Fibroblast of lung (primary cell): ENCODE results near the gene SLC27A5. TPM values are rescaled to one million over a fixed set of nuclear protein-coding genes. Genes with fewer than 3 reads are reported as not detected.

Experiments
- DNase-seq, 2 donors: peaks; one replicate each; pipeline versions ENCODE4 v3.0.0 to v3.0.0-alpha.2; 2010; ENCODE audit warnings: low read depth in 2 of 2
- H2AFZ ChIP-seq: 2 replicates; pipeline ENCODE4 v1.5.1; 2012; ENCODE audit warnings: low read length, control low read depth, inconsistent platforms
- H3K27ac ChIP-seq: 2 replicates; pipeline ENCODE4 v1.5.1; 2011; ENCODE audit warnings: low read length, control low read depth; ENCODE audit not compliant: insufficient read depth
- H3K27me3 ChIP-seq: 2 replicates; pipeline ENCODE4 v1.5.1; 2011; ENCODE audit warnings: mild to moderate bottlenecking, low read length; ENCODE audit not compliant: control insufficient read depth, insufficient read depth
- H3K36me3 ChIP-seq: 2 replicates; pipeline ENCODE4 v1.5.1; 2011; ENCODE audit warnings: low read length; ENCODE audit not compliant: control insufficient read depth, insufficient read depth
- H3K4me1 ChIP-seq: 2 replicates; pipeline ENCODE4 v1.5.1; 2011; ENCODE audit warnings: low read length; ENCODE audit not compliant: control insufficient read depth, insufficient read depth; ENCODE audit errors: extremely low read depth
- H3K4me2 ChIP-seq: 2 replicates; pipeline ENCODE4 v1.5.1; 2011; ENCODE audit warnings: low read length, control low read depth; ENCODE audit not compliant: insufficient read depth; ENCODE audit errors: extremely low read depth
- H3K4me3 ChIP-seq, 4 experiments: fragments of 200-600 bp in 1 of 4; sonication (generic) in 1 of 4; replicated peaks in 1 of 4; 2 replicates each; pipeline ENCODE4 v1.5.1; 2011 to 2016; ENCODE audit warnings: low read length in 4 of 4, low read depth in 3 of 4, mild to moderate bottlenecking in 3 of 4, control low read depth in 2 of 4, inconsistent platforms in 1 of 4, mixed read lengths in 1 of 4; ENCODE audit not compliant: insufficient read depth in 1 of 4; ENCODE audit errors: control extremely low read depth in 1 of 4
- H3K79me2 ChIP-seq: 2 replicates; pipeline ENCODE4 v1.5.1; 2012; ENCODE audit warnings: mild to moderate bottlenecking, low read length, inconsistent platforms; ENCODE audit not compliant: control insufficient read depth, insufficient read depth
- H3K9ac ChIP-seq: 2 replicates; pipeline ENCODE4 v1.5.1; 2011; ENCODE audit warnings: mild to moderate bottlenecking, low read length, control low read depth; ENCODE audit not compliant: insufficient read depth
- H3K9me3 ChIP-seq: 2 replicates; pipeline ENCODE4 v1.5.1; 2012; ENCODE audit warnings: low read depth, low read length; ENCODE audit not compliant: control insufficient read depth, insufficient read depth
- H4K20me1 ChIP-seq: 2 replicates; pipeline ENCODE4 v1.5.1; 2011; ENCODE audit warnings: low read length; ENCODE audit not compliant: control insufficient read depth, insufficient read depth; ENCODE audit errors: extremely low read depth
- CTCF ChIP-seq, 2 donors: IDR thresholded peaks in 1 of 2; conservative IDR thresholded peaks in 1 of 2; 1 replicate in 1 of 2; 2 replicates in 1 of 2; pipeline ENCODE4 v1.5.1; 2011 to 2012; ENCODE audit warnings: low read length in 2 of 2, control low read depth in 1 of 2, inconsistent platforms in 1 of 2, low read depth in 1 of 2, mild to moderate bottlenecking in 1 of 2
- EZH2 ChIP-seq: IDR thresholded peaks from 2 replicates; pipeline ENCODE4 v1.5.1; 2012; ENCODE audit warnings: low read length, control low read depth, mild to moderate bottlenecking; ENCODE audit errors: missing control alignments
- polyA plus RNA-seq, 2 donors: library from polyadenylated mRNA; depleted of rRNA in 1 of 2; stranded (reverse) in 1 of 2; unstranded in 1 of 2; fragments of >200 nt; gene quantifications; 2 replicates each; pipeline ENCODE4 v1.2.1, GENCODE V29; 2011 to 2012; ENCODE audit warnings: missing spikeins in 1 of 2
- total RNA-seq: library from RNA; depleted of rRNA; stranded (reverse); fragments of >200 nt; gene quantifications from 2 replicates; pipeline ENCODE4 v1.2.1, GENCODE V29; 2014

The SLC27A5 gene
- total and polyA plus RNA-seq, 2 donors (not counting 1 experiment from before 2014, with no cell fraction given) = 5.2 to 10.1 TPM

GRCh38 chr19:58500242-58500641, 11.6 kb downstream of the SLC27A5 start:
- TF ChIP-seq CTCF (conservative IDR thresholded peaks at IDR 0.05 in 1 of 2, IDR thresholded peaks at IDR 0.05 in 1 of 2; ENCODE audit: low read depth in 1 of 2, low read length in 2 of 2) = no peak
- TF ChIP-seq EZH2 = no peak
- Histone ChIP-seq H3K4me3 (peak overlapping the region in 2 of 4 experiments; percentile 69 to 82), H3K36me3 (no peaks in the 10 kb centered on the region)

GRCh38 chr19:58499021-58499927, 12.5 kb downstream of the SLC27A5 start:
- DNase-seq = peak; percentile 97 to 99
- Histone ChIP-seq H2AFZ (peak overlapping the region; percentile 96), H3K4me1 (peaks cover 5% of the 10 kb centered on the region), H3K27ac (peak overlapping the region; percentile 72), H4K20me1 (no peaks in the 10 kb centered on the region), H3K27me3 (no peaks in the 10 kb centered on the region), H3K9ac (peak overlapping the region; percentile 53), H3K4me2 (peak overlapping the region; percentile 100), H3K79me2 (no peaks in the 10 kb centered on the region), H3K4me3 (peak overlapping the region; percentile 69 to 82 (median 77)), H3K36me3 (no peaks in the 10 kb centered on the region), H3K9me3 (no peaks in the 10 kb centered on the region)
- TF ChIP-seq EZH2 = no peak
- peak; percentile 43 to 47 for TF ChIP-seq CTCF (conservative IDR thresholded peaks at IDR 0.05 in 1 of 2, IDR thresholded peaks at IDR 0.05 in 1 of 2; ENCODE audit: low read depth in 1 of 2, low read length in 2 of 2)

More at GRCh38 chr19:58500242-58500641, 11.6 kb downstream of the SLC27A5 start:
- H3K9ac ChIP-seq = no peak overlapping the region
- no peaks in the 10 kb centered on the region for H3K79me2 ChIP-seq
- H3K4me1 ChIP-seq = peaks cover 5% of the 10 kb centered on the region
- H3K27me3 ChIP-seq = no peaks in the 10 kb centered on the region
- DNase-seq = no peak
- no peak overlapping the region for H2AFZ ChIP-seq
- H4K20me1 ChIP-seq = no peaks in the 10 kb centered on the region
- H3K27ac ChIP-seq = no peak overlapping the region
- peak overlapping the region; percentile 100 for H3K4me2 ChIP-seq
- H3K9me3 ChIP-seq = no peaks in the 10 kb centered on the region

- Histone ChIP-seq H3K4me2 (peak overlapping the region; percentile 78), H2AFZ (peak overlapping the region; percentile 83), H3K4me1 (peaks cover 5% of the 10 kb centered on the region), H4K20me1 (no peaks in the 10 kb centered on the region), H3K36me3 (no peaks in the 10 kb centered on the region), H3K27ac (no peak overlapping the region), H3K79me2 (no peaks in the 10 kb centered on the region), H3K9me3 (no peaks in the 10 kb centered on the region), H3K27me3 (no peaks in the 10 kb centered on the region), H3K4me3 (peak overlapping the region; percentile 28 to 69 (median 46)), H3K9ac (no peak overlapping the region)
- DNase-seq = no peak
- TF ChIP-seq CTCF (conservative IDR thresholded peaks at IDR 0.05 in 1 of 2, IDR thresholded peaks at IDR 0.05 in 1 of 2; ENCODE audit: low read depth in 1 of 2, low read length in 2 of 2) = no peak
- no peak for TF ChIP-seq EZH2
Observed at GRCh38 chr19:58498316-58499020, 13.3 kb downstream of the SLC27A5 start.
